CD4-positive, alpha-beta T cell treated with Interleukin-17A for 4 hours (primary cell): ENCODE results near the gene TLN1.

ENCODE experiments used
- DNase-seq: peaks from one replicate; pipeline ENCODE4 v3.0.0-alpha.2; 2020; ENCODE audit warnings: mixed read lengths

The TLN1 gene

GRCh38 chr9:35727676-35728040 is 4.3 kb downstream of the TLN1 start:
- DNase-seq, result no peak

DNA sequence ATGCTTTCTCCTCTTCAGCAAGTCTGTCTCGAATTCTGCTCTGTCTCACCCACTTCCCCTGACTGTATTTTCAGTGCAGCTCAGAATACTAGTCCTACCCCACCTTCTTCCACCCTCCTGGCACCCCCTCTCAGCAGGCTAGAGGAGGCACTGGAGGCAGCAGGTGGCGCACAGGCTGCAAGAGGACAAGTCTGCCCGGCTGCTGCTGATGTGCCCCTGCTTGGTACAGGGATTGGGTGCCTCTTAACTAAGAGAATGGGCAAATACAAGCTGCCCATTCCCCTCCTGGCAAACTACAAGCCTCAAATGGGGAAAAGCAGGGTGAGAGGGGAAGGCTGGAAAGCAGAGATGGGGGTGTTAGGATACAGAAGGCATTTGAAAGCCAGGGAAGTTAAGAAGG is 5.1 kb downstream of the TLN1 start:
- DNase-seq, result peak; percentile 61

DNA sequence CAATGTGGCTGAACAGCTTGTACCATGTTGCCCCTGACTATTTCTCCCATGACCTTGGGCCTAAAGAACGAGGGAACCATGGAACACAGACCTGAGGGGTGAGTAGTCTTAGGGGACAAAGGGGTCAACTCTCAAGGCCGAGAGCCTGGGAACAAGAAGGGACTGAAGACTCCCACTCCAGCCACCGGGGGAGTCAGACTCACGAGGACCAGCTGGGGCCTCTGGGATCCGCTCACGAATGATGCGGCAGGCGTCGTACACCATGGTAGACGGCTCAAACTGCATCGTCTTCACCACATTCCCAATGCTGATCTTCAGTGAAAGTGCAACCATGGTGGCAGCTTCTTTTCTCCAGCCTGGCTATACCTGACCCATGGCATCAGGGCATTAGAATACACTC is 6.6 kb downstream of the TLN1 start:
- DNase-seq, result no peak

DNA sequence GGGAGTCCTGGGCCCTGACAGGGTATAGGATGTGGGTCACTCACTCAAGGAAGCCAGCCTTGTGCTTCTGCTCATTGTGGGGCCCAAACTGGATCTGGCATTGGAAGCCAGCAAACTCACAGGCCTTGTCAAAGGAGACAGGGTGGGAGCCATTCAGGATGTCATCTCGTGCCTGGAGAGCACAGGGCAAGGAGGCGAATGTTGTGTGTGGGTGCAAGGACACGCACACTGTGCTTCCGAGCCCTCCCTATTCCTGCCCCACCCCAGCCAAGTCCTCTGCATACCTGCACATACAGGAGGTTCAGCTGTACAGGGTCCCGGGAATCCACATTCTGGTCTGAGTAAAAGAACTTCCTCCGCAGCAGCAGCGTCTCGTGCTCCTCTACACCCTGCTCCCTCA is 8.1 kb downstream of the TLN1 start:
- no peak for DNase-seq

DNA sequence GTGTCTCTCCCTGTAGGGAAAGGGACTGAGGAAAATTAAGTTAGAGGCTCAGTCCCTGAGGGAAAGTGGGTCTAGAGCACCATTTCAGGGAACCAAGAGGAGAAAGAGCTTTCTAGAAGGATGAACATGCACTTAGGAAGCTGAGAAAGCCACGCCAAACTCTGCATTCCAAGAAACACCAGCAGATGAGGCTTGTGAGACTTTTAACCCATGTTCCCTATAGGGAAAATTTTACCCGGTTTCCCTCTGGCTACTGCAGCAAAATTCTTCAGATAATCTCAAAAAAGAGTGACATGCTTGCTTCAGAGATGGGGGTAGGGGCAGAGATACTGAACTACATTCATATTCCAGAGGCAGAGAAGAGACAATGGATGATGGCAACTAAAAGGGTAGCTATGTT is 8.6 kb downstream of the TLN1 start:
- no peak for DNase-seq

DNA sequence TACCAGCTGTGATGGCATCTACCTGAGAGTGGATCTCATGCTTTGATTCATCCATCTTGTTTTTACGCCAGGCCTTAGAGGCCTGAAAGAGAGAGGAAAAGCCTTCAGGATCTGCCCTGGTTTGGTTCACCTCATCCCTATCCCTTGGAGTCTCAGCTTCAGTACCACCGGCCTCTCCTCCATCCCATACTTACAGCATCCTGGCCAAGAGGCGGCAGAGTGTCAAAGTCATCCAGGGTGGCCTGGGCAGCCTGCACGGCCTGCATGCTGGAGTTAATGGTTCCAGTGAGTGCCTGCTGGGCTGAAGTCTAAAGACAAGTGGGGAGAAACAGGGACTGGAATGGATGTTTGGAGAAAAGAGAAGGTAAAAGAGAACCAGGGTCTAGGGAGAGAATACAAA is 12.4 kb downstream of the TLN1 start:
- no peak for DNase-seq

- no peak for DNase-seq
These were observed 13.1 kb downstream of the TLN1 start for GRCh38 chr9:35718721-35719511.

DNA sequence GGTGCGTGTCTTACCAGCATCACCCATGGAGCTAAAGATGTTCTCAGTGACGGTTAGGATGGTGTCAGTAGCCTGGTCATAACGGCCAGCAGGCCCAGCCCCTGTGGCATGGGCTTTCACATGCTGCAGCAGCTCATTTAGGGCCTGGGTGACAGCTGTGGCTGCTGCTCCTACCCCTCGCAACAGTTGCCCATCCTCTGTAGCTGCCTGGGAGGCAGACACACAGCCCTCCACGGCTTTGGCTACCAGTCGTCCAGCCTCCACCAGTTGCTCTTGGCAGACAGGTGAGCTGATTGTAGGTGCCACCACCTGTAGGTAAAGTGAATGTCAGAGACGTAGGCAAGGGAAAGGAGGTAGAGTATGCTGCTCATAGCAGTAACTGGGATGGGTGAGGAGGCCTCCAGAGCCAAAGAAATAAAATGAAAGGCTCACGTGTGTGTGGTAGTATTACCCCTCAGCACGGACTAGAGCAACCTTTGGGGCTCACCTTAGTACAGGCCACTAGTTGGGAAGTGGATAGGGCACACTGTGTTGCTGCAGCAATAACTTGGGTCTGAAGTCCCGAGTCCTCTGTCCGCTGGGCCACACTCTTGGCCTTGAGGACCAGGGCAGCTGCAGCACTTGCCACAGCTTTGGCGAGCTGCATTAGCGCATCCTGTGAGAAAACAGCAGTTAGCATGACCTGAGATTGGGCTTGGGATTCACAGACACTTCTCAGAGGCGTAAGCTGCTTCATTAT is 14.7 kb downstream of the TLN1 start:
- DNase-seq, result no peak

- DNase-seq, result no peak
These were observed 15.8 kb downstream of the TLN1 start for GRCh38 chr9:35716230-35716629.

- no peak for DNase-seq
These were observed 17.3 kb downstream of the TLN1 start for GRCh38 chr9:35714579-35715252.

- DNase-seq, result no peak
These were observed 17.9 kb downstream of the TLN1 start for GRCh38 chr9:35714123-35714522.

DNA sequence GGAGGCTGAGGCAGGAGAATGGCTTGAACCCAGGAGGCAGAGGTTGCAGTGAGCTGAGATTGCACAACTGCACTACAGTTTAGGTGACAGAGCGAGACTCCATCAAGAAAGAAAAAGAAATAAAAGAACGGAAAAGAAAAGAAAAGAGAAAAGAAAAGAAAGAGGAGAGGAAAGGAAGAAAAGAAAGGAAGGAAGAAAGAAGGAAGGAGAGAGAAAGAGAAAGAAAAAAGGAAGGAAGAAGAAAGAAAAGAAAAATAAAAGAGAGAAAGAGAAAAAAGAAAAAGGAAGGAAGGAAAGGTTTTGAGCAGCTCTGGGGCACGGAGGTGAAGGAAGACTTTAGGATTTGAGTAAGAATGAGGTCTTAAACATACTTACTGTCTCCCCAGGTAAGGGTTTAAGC is 18.4 kb downstream of the TLN1 start:
- DNase-seq, result no peak

DNA sequence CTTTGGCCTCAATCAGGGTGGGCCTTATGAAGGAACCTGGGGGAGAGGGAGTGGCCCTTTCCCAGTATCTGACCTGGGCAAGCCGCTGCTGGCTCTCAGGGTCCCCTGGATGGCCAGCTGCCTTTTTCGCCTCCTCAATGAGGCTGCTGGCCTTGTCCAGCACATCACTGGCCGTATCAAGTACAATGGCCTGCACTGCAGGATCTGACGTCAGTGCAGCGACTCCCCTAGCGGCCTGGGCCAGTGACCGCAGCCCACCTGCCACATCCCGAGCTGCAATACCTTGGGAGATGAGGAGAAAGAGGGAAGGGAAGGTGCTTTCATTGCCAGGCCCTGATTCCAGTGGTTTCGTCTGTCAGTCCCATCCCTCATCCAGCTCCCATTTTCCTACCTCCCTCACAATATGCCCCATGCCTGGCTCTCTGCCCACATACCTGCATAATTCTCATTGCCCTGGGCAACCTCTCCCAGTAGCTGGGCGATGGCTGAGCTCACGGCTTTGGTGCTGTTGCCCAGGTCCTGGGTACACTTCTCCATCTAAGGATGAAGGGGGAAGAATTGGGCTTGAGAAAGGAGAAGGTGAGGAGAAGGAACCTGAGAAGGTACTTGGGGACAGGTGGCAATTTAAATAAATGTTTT is 19.1 kb downstream of the TLN1 start:
- DNase-seq, result no peak

- no peak for DNase-seq
These were observed 20.2 kb downstream of the TLN1 start for GRCh38 chr9:35711501-35712428.

- DNase-seq, result no peak
These were observed 21.0 kb downstream of the TLN1 start for GRCh38 chr9:35710818-35711500.

DNA sequence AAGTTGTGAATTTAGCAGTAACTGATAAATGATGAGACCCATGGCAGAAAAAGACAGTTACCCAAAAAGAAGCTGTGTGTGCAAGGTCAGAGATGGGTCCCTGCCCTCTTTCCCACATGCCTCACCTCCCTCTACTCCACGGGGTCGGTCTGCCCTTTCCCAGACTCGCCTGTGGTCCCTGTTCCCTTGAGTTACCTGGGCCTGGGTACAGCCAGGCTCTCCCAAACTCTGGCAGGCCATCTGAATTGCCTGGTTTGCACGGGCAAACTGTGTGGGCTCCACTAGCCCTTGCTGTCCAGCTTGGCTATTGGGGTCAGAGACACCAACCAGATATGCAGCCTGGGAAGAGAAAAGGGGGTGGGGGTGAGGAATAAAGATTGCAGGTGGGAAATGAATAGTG is 23.8 kb downstream of the TLN1 start:
- no peak for DNase-seq

- no peak for DNase-seq
These were observed 25.0 kb downstream of the TLN1 start for GRCh38 chr9:35706951-35707350.

DNA sequence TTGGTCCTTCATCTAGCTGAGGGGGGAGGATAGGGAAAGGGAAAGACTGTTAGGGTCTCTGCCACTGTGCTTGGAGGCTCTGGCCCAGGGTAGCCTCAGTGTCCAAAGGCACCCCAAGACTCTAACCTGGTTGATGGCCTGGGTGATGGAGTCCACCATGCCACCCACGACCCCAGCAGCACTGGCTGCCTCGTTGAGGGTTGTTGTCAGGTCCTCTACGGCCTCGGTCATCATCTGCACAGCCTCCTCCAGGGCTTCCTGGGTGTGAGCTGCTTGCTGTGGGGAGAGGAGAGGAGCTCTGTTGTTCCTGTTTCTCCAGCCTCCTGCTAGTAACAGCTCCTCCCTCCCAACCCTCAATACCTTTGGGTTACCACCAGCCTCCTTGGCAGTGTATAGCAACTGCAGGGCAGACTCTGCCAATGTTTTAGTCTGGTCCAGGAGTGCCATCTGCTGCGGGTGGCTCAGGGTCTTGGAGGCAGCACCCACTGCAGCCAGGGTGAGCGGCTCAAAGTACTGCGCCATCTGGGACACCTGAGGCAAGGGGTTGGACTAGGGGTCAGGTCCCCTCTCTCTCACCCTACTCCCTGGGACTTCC is 26.1 kb downstream of the TLN1 start:
- no peak for DNase-seq

DNA sequence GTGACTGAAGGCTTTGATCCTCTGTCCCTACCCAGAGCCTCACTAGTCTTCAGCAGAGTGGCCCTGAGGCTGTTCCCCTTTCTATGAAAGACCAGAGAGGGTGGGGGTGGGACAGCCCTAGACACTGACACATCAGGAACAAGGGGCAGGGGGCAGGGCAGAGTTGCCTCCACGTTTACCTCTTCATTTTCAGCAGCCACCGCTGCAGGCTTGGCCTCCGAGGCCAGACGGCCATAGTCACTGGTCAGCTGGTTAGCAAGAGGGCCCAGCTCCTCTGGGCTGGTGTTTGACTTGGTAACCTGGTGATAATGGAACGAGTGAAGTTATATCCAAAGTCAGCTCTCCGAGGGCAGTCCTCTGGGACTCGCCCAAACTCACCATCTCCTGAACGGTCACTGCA is 26.6 kb downstream of the TLN1 start:
- DNase-seq, result no peak

DNA sequence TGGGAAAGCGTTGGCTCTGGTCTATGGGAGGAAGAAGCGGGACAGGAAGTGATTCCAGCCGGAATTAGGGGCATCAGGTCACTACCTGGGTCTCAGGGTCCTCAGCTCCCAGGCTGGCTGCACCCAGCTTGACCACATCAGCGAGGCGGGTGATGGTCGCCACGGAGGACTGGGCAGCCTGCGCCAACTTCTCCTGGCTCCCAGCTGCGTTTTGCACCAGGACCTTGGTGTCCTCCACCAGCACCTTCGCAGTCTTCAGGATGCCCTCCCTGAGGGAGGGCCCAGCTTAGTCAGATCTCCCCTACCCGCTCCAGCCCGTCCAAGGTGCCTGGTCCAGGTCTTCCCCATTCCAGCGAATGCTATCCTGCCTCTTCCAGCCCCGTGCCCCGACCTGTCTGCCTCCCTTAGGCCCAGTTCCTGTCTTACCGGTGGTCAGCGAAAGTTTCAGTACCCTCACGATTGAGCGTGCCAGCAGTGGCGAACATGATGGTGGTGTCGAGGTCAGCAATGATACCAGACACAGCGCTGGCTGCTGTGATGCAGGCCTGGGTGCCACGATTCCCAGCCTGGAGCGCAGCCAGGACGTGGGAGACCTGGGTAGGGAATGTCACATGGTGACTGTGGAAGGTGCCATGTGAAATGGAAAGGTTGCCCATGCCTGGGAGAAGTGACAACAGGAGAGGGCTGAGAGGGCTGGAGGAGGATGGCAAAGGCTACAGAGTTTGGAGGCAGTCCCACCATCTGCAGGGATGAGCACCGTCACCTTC is 27.9 kb downstream of the TLN1 start:
- DNase-seq, result no peak

GRCh38 chr9:35702696-35703095 is 29.3 kb downstream of the TLN1 start:
- no peak for DNase-seq
